PC-3 (cell line): ENCODE data around the gene FBLN1.

Source experiments
- CTCF ChIP-seq: fragments of 300-600 bp; sonication (generic); conservative IDR thresholded peaks from 2 replicates; pipeline ENCODE4 v1.5.1; 2017; ENCODE audit warnings: antibody characterized with exemption, low read depth, mild to moderate bottlenecking, low read length
- EZH2 ChIP-seq: fragments of 300-600 bp; sonication (generic); IDR thresholded peaks from one replicate; pipeline ENCODE4 v1.6.1; 2017; ENCODE audit warnings: antibody characterized with exemption, mild to moderate bottlenecking, low read length; ENCODE audit not compliant: unreplicated experiment

DNA sequence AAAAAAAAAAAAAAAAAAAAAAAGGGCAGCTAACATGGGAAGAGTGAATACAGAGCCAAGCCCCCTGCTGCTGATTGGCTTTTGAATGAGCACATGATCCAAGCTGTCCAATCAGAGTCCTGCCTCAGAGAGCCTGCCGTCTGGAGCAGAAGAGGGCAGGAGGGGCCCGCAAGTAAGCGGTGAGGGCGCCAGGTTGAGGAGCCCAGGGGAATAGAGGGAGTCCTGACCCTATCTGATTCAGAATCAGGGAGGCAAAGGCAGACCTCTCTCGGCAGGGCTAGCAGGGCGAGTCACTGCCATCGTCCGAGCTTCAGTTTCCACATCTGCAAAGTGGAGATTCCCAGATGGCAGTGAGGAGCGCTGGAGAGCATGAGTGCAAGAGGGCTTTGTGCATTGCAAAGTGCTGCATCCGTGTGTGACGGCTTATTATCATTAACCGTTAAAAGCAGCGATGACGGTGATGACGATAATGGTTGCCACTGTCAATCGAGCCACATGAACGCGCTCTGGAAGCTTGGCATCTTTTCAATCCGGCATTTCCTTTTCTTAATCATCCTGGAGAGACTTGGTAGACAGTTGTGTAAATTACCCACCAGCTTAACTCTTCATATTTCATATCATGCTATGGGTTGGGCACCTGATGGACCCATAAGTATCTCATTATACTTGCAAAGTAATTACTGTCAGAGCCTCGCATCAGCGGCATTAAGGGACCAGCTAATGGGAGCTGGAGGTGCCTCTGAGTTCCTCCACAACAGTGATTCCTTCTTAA is 100.3 kb downstream of the FBLN1 start:
- TF ChIP-seq CTCF (no peak), EZH2 (no peak)
